ENCODE measurements around the gene RRAS. TPM values are rescaled to one million over a fixed set of nuclear protein-coding genes. Genes with fewer than 3 reads are reported as not detected.

RRAS gene
- total and polyA plus RNA-seq, 2 donors from 2014 or later: 92.3 to 140 TPM

GRCh38 chr19:49616532-49616931, 23.4 kb downstream of the RRAS start:
- Histone ChIP-seq H3K4me1 (ENCODE audit: control insufficient read depth in 2 of 3, insufficient read depth in 2 of 3, low read depth in 1 of 3, low read length in 3 of 3) (no peaks in the 10 kb centered on the region), H3K36me3 (ENCODE audit: control insufficient read depth in 2 of 3, insufficient read depth in 3 of 3, low read length in 3 of 3) (peaks cover 5 to 35% (median 11%) of the 10 kb centered on the region in 3 donors), H3K9me3 (ENCODE audit: control insufficient read depth in 2 of 3, insufficient read depth in 1 of 3, low read length in 3 of 3) (no peaks in the 10 kb centered on the region), H3K27me3 (ENCODE audit: control insufficient read depth, insufficient read depth, low read length) (no peaks in the 10 kb centered on the region), H3K9ac (ENCODE audit: low read length in 3 of 3) (no peak overlapping the region), H3K27ac (ENCODE audit: low read depth in 2 of 2, low read length in 2 of 2) (no peak overlapping the region), H3K4me3 (ENCODE audit: low read length in 3 of 3) (no peak overlapping the region)
- no peak for TF ChIP-seq CTCF (IDR thresholded peaks at IDR 0.05; ENCODE audit: borderline replicate concordance, extremely low read depth, insufficient read depth)
- intact Hi-C loops (cut with DNase I): no loop called here
- no peak for FAIRE-seq
- DNase-seq: no peak

DNA sequence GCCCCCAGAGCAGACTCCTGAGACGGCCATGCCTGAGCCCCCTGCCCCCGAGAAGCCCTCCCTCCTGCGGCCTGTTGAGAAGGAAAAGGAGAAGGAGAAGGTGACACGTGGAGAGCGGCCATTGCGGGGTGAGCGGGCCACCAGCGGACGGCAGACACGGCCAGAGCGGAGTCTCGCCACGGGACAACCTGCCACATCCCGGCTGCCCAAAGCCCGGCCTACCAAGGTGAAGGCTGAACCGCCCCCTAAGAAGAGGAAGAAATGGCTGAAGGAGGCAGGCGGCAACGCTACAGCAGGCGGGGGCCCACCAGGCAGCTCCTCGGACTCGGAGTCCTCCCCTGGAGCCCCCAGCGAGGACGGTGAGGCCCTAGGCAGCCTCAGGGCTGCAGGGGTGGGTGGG, 24.1 kb downstream of the RRAS start:
- TF ChIP-seq CTCF (IDR thresholded peaks at IDR 0.05; ENCODE audit: borderline replicate concordance, extremely low read depth, insufficient read depth): no peak
- FAIRE-seq: no peak
- no peaks in the 10 kb centered on the region for H3K4me1 ChIP-seq (ENCODE audit: control insufficient read depth in 2 of 3, insufficient read depth in 2 of 3, low read depth in 1 of 3, low read length in 3 of 3)
- no peak for DNase-seq
- H3K36me3 ChIP-seq (ENCODE audit: control insufficient read depth in 2 of 3, insufficient read depth in 3 of 3, low read length in 3 of 3): peaks cover 5 to 32% (median 11%) of the 10 kb centered on the region in 3 donors
- H3K9ac ChIP-seq (ENCODE audit: low read length in 3 of 3): no peak overlapping the region
- H3K9me3 ChIP-seq (ENCODE audit: control insufficient read depth in 2 of 3, insufficient read depth in 1 of 3, low read length in 3 of 3): no peaks in the 10 kb centered on the region
- H3K4me3 ChIP-seq (ENCODE audit: low read length in 3 of 3): no peak overlapping the region
- intact Hi-C loops (cut with DNase I): no loop called here
- no peaks in the 10 kb centered on the region for H3K27me3 ChIP-seq (ENCODE audit: control insufficient read depth, insufficient read depth, low read length)
- H3K27ac ChIP-seq (ENCODE audit: low read depth in 2 of 2, low read length in 2 of 2): no peak overlapping the region

DNA sequence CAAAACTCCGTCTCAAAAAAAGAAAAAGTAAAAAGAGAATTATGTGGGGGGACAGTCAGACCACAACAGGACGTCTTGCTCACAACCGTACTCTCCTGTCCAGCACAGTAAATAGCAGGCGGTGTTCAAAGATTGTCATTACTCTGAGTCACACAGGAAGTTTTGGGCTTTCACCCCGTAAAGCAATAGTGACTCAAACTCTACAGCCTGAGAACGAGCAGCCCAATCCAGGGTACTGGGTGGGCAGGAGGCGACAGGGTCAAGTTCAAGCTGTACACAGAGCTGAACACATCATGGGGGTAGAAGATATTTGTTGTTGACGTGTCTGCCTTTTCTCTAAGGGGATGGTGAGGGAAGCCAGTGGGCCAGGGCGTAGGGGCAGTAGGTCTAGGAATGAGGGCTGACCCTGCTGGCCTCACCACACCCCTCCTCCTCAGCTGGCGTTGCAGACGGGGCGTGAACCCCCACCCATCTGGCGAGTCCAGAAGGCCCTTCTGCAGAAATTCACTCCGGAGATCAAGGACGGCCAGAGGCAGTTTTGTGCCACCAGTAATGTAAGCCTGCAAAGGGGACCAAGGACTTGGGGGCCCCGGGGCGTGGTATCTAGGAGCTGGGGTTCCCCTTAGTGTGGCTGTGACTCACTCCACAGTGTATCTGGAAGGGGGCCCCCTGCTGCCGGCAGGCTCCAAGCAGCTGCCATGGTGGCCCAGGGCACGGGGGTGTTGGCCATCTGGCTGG, 25.7 kb downstream of the RRAS start:
- no peak for TF ChIP-seq CTCF (IDR thresholded peaks at IDR 0.05; ENCODE audit: borderline replicate concordance, extremely low read depth, insufficient read depth)
- intact Hi-C loops (cut with DNase I): no loop called here
- DNase-seq (no peak), FAIRE-seq (no peak)
- Histone ChIP-seq H3K9me3 (ENCODE audit: control insufficient read depth in 2 of 3, insufficient read depth in 1 of 3, low read length in 3 of 3) (no peaks in the 10 kb centered on the region), H3K4me3 (ENCODE audit: low read length in 3 of 3) (no peak overlapping the region), H3K4me1 (ENCODE audit: control insufficient read depth in 2 of 3, insufficient read depth in 2 of 3, low read depth in 1 of 3, low read length in 3 of 3) (no peaks in the 10 kb centered on the region), H3K27me3 (ENCODE audit: control insufficient read depth, insufficient read depth, low read length) (no peaks in the 10 kb centered on the region), H3K27ac (ENCODE audit: low read depth in 2 of 2, low read length in 2 of 2) (no peak overlapping the region), H3K9ac (ENCODE audit: low read length in 3 of 3) (no peak overlapping the region), H3K36me3 (ENCODE audit: control insufficient read depth in 2 of 3, insufficient read depth in 3 of 3, low read length in 3 of 3) (peaks cover 5 to 32% (median 11%) of the 10 kb centered on the region in 3 donors)

Data from kidney (tissue), 14 donors.